MCF 10A (cell line): ENCODE results near the gene TRIM34. TPM values are rescaled to one million over a fixed set of nuclear protein-coding genes. Genes with fewer than 3 reads are reported as not detected.

ENCODE experiments used
- BruUV-seq: library from RNA; stranded (reverse); fragments of 400-500 nt; replicated peaks from 2 replicates; lab custom pipeline; 2021; lab: Mats Ljungman, UMichigan
- CTCF ChIA-PET: fragments of 300-600 bp; sonication (Branson Sonifier 250); formaldehyde crosslinking; extraction: SDS; loops from one replicate; lab custom pipeline; 2021; ENCODE audit warnings: antibody characterized with exemption, inconsistent platforms; lab: Yijun Ruan, JAX
- POLR2A ChIA-PET: fragments of 300-600, 350-650 bp; sonication (Branson Sonifier 250); formaldehyde crosslinking; extraction: SDS; loops from one replicate; lab custom pipeline; 2020; ENCODE audit warnings: antibody characterized with exemption, inconsistent platforms; lab: Yijun Ruan, JAX
- DNase-seq: peaks from one replicate; pipeline ENCODE4 v3.0.0-alpha.2; 2018; ENCODE audit not compliant: unreplicated experiment
- H3K27ac Mint-ChIP-seq: one replicate; pipeline ENCODE4 v1.8.0; 2022; ENCODE audit warnings: mild to moderate bottlenecking, low read depth, mixed read lengths; ENCODE audit not compliant: unreplicated experiment
- H3K27me3 Mint-ChIP-seq: one replicate; pipeline ENCODE4 v1.8.0; 2022; ENCODE audit warnings: mixed read lengths; ENCODE audit not compliant: insufficient read depth, unreplicated experiment
- H3K36me3 Mint-ChIP-seq: one replicate; pipeline ENCODE4 v1.8.0; 2022; ENCODE audit warnings: mild to moderate bottlenecking, moderate library complexity, mixed read lengths; ENCODE audit not compliant: insufficient read depth, unreplicated experiment
- H3K4me1 Mint-ChIP-seq: one replicate; pipeline ENCODE4 v1.8.0; 2022; ENCODE audit warnings: mixed read lengths; ENCODE audit not compliant: insufficient read depth, unreplicated experiment
- H3K4me3 Mint-ChIP-seq: one replicate; pipeline ENCODE4 v1.8.0; 2022; ENCODE audit warnings: mild to moderate bottlenecking, moderate library complexity, mixed read lengths; ENCODE audit not compliant: unreplicated experiment
- H3K9me3 Mint-ChIP-seq: one replicate; pipeline ENCODE4 v1.8.0; 2022; ENCODE audit warnings: mixed read lengths; ENCODE audit not compliant: unreplicated experiment
- CTCF ChIP-seq: fragments of 200-600 bp; IDR thresholded peaks from one replicate; pipeline ENCODE4 v1.8.0; 2022; ENCODE audit warnings: antibody characterized with exemption, mild to moderate bottlenecking; ENCODE audit not compliant: unreplicated experiment
- intact Hi-C: fragments of 100-400 bp; cut with micrococcal nuclease; formaldehyde crosslinking; loops from 2 replicates; pipeline ENCODE4 v1.14.1; 2022
- total RNA-seq: library from RNA; stranded (reverse); gene quantifications from 2 replicates; pipeline ENCODE4 v1.2.3, GENCODE V29; 2022

TRIM34 gene
- total RNA-seq, 1 experiment from 2014 or later = 0.96 TPM

- peak overlapping the region; percentile 81 for H3K4me3 Mint-ChIP-seq
- H3K4me1 Mint-ChIP-seq = peaks cover 8% of the 10 kb centered on the region
- H3K27me3 Mint-ChIP-seq = no peaks in the 10 kb centered on the region
- CTCF ChIA-PET = interaction anchor here (0.5 to 2.6 kb wide), 18 partner anchors 11 to 1776 kb away, joined by 3 to 26 read pairs (median 4); partner anchors contain the start of gene TRIM34
- H3K27ac Mint-ChIP-seq = peak overlapping the region; percentile 78
- POLR2A ChIA-PET = interaction anchor here (0.5 to 2.8 kb wide), 11 partner anchors 18 to 443 kb away, joined by 3 to 14 read pairs (median 4); partner anchors contain the start of gene TRIM6
- no peak for TF ChIP-seq CTCF
- BruUV-seq = TSS peak; percentile 93
- peaks cover 14% of the 10 kb centered on the region for H3K36me3 Mint-ChIP-seq
- DNase-seq = no peak
- H3K9me3 Mint-ChIP-seq = no peaks in the 10 kb centered on the region
- intact Hi-C loops = loop anchor here (1.0 to 2.0 kb wide), 4 partner anchors 28 to 125 kb away; partner anchors contain the start of genes OR52N2 and TRIM34
Measured at GRCh38 chr11:5684036-5684645, 59.3 kb downstream of the TRIM34 start.

GRCh38 chr11:5684646-5685362, 60.0 kb downstream of the TRIM34 start, which contains the start of gene TRIM5:
Gene TRIM5, minus strand, starts transcription at chr11:5685074. Its CDS starts 4,897 bp downstream, at chr11:5680177.
- DNase-seq = peak; percentile 95
- peak within 1 kb of the TSS; percentile 78 for H3K27ac Mint-ChIP-seq
- CTCF ChIA-PET = interaction anchor here (0.5 to 2.6 kb wide), 27 partner anchors 10 to 1776 kb away, joined by 3 to 26 read pairs (median 3); partner anchors contain the start of gene TRIM34
- intact Hi-C loops = loop anchor here (1.0 to 2.0 kb wide), 4 partner anchors 27 to 124 kb away; partner anchors contain the start of genes OR52N2 and TRIM34
- no TSS peak for BruUV-seq
- no peaks in the 10 kb centered on the region for H3K27me3 Mint-ChIP-seq
- H3K4me3 Mint-ChIP-seq = peak within 1 kb of the TSS; percentile 81
- peak; percentile 48 for TF ChIP-seq CTCF
- peaks cover 7% of the 10 kb centered on the region for H3K36me3 Mint-ChIP-seq
- H3K4me1 Mint-ChIP-seq = peaks cover 14% of the 10 kb centered on the region
- POLR2A ChIA-PET = interaction anchor here (0.6 to 2.8 kb wide), 10 partner anchors 17 to 208 kb away, joined by 3 to 14 read pairs (median 4); partner anchors contain the start of gene TRIM6
- H3K9me3 Mint-ChIP-seq = no peaks in the 10 kb centered on the region

- peaks cover 30% of the 10 kb centered on the region for H3K4me1 Mint-ChIP-seq
- no peak for DNase-seq
- H3K27ac Mint-ChIP-seq = no peak overlapping the region
- no peaks in the 10 kb centered on the region for H3K9me3 Mint-ChIP-seq
- ChIA-PET CTCF (interaction anchor here (1.3 to 2.6 kb wide), 2 partner anchors 26 to 59 kb away, joined by 3 to 26 read pairs; no protein-coding TSS in a partner anchor), POLR2A (interaction anchor here (2.8 kb wide), 1 partner anchor 66 kb away, joined by 14 read pairs; no protein-coding TSS in a partner anchor)
- BruUV-seq = no TSS peak
- no peak for TF ChIP-seq CTCF
- no peak overlapping the region for H3K4me3 Mint-ChIP-seq
- intact Hi-C loops = no loop called here
- H3K27me3 Mint-ChIP-seq = no peaks in the 10 kb centered on the region
- H3K36me3 Mint-ChIP-seq = no peaks in the 10 kb centered on the region
Measured at GRCh38 chr11:5686426-5686825, 61.6 kb downstream of the TRIM34 start.
